Measurements from ENCODE around the gene PPP1R13B.

Gene PPP1R13B

GRCh38 chr14:103815253-103815652 is 32.1 kb downstream of the PPP1R13B start:
- no peak overlapping the region for H3K4me3 ChIP-seq (replicated peaks; ENCODE audit: insufficient read depth, low read length)
- peaks cover 8% of the 10 kb centered on the region for H3K27me3 ChIP-seq (ENCODE audit: insufficient read depth, poor library complexity, severe bottlenecking)
- no peak overlapping the region for H3K27ac ChIP-seq (replicated peaks)
- DNase-seq (ENCODE audit: low read depth in 1 of 2, low spot score in 1 of 2): no peak
- TF ChIP-seq SPI1 (IDR thresholded peaks at IDR 0.05; ENCODE audit: borderline replicate concordance, low read depth) (no peak), GABPA (IDR thresholded peaks at IDR 0.05; ENCODE audit: low read depth) (no peak), REST (IDR thresholded peaks at IDR 0.05; ENCODE audit: insufficient replicate concordance, low read depth) (no peak), CTCF (IDR thresholded peaks at IDR 0.05; ENCODE audit: insufficient read depth, low read length) (no peak), POLR2AphosphoS5 (IDR thresholded peaks at IDR 0.05; ENCODE audit: low read depth) (no peak)

GRCh38 chr14:103811189-103811588 is 36.2 kb downstream of the PPP1R13B start:
- no peak for TF ChIP-seq CTCF (IDR thresholded peaks at IDR 0.05; ENCODE audit: insufficient read depth, low read length)
- no peak for TF ChIP-seq GABPA (IDR thresholded peaks at IDR 0.05; ENCODE audit: low read depth)
- no peak for TF ChIP-seq REST (IDR thresholded peaks at IDR 0.05; ENCODE audit: insufficient replicate concordance, low read depth)
- no peak for TF ChIP-seq POLR2AphosphoS5 (IDR thresholded peaks at IDR 0.05; ENCODE audit: low read depth)
- H3K27me3 ChIP-seq (ENCODE audit: insufficient read depth, poor library complexity, severe bottlenecking): no peaks in the 10 kb centered on the region
- H3K27ac ChIP-seq (replicated peaks): no peak overlapping the region
- no peak for DNase-seq (ENCODE audit: low read depth in 1 of 2, low spot score in 1 of 2)
- no peak overlapping the region for H3K4me3 ChIP-seq (replicated peaks; ENCODE audit: insufficient read depth, low read length)

GRCh38 chr14:103808403-103809001 is 38.9 kb downstream of the PPP1R13B start:
- Histone ChIP-seq H3K27me3 (ENCODE audit: insufficient read depth, poor library complexity, severe bottlenecking) (no peaks in the 10 kb centered on the region), H3K4me3 (replicated peaks; ENCODE audit: insufficient read depth, low read length) (no peak overlapping the region), H3K27ac (replicated peaks) (no peak overlapping the region)
- peak; percentile 53 for TF ChIP-seq CTCF (IDR thresholded peaks at IDR 0.05; ENCODE audit: insufficient read depth, low read length)
- no peak for TF ChIP-seq REST (IDR thresholded peaks at IDR 0.05; ENCODE audit: insufficient replicate concordance, low read depth)
- TF ChIP-seq SPI1 (IDR thresholded peaks at IDR 0.05; ENCODE audit: borderline replicate concordance, low read depth): no peak
- peak; percentile 22 to 59 for DNase-seq (ENCODE audit: low read depth in 1 of 2, low spot score in 1 of 2)
